HG03159 (cell line): ENCODE measurements around the gene RIPOR2.
"Not testable (repeated sequence)": the region's sequence is repeated elsewhere in the genome, so short reads cannot be mapped to it uniquely, and the experiment has no call there.

ENCODE experiments used
- ATAC-seq: cut with Tn5 transposase; IDR thresholded peaks from one replicate; pipeline ENCODE4 v1.9.1; 2021; ENCODE audit warnings: mild to moderate bottlenecking, moderate library complexity; ENCODE audit not compliant: unreplicated experiment

RIPOR2 gene

GRCh38 chr6:24880451-24880850 lies 55.3 kb downstream of the RIPOR2 start:
- no peak for ATAC-seq

DNA sequence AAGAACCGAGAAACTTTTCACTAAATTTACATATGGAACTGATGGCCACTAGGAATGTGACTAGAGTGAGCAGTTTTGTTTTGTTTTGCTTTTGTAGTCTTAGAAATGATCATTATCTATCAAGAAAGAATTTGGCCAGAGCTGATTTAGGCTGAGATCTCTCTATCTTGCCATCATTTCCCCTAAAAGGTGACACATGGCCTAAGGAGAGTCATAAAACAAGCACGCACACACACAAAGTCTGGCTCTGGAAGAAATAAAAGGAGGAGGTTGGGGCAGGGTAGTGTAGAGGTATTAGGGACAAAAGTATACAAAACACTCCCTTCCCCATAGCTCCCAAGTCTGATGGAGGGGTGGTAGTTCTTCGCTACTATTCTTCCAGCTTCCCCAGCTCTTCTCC lies 56.4 kb downstream of the RIPOR2 start:
- ATAC-seq: no peak

GRCh38 chr6:24877747-24878146 lies 58.0 kb downstream of the RIPOR2 start:
- ATAC-seq: not testable (repeated sequence)

GRCh38 chr6:24876499-24877465 lies 59.0 kb downstream of the RIPOR2 start:
- no peak for ATAC-seq

DNA sequence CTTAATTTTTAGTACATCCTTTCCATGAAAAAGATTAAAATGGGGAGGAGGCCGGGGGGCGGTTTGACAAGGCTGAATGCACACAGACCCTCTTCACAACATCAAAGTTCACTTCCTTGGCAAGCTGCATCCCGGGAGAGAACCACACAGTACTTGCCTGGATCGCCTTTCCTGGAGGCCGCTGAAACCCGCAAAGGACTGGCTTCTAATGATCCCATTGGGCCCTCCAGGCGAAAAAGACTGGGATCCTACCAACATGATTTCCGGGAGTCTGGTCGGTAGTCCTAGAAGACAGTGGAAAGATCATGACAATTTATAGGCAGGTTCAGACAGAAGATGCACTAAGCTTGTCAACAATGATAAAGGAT lies 60.2 kb downstream of the RIPOR2 start:
- ATAC-seq: no peak

DNA sequence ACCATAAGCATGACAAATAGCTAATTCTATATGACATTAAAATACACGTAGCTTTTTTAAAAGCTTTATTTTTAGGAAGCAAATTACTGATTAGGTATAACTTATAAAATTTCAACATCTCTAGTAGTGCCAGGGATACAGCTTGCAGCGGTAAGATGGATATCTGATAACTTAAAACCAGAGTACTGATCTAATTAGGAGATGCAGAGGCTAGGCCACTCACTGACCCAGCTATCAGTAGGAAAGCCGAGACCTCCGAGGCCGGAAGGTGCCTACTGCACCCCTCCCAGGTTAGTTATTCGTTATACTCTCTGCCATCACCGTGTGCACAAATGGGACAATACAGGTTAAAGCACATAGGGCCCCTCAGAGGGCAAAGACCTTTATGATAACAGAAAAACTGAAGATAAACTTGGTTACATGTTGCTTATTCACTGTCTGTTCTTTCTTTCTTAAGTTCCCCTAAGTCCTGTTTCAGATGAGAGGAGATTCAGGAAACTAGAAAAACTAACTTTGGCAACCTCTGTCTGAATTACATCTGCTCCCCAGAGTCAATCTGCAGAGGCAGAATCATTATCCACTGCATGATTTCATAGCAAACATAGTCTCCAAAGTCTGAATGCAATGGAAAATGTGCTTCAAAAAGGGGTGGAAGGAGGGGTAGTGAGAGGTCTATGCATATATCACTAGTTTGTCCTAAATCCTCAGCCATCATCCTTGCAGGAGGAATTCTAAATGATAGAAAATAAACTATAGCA lies 60.8 kb downstream of the RIPOR2 start:
- no peak for ATAC-seq

- ATAC-seq: no peak
Measured at GRCh38 chr6:24874128-24874527, 61.6 kb downstream of the RIPOR2 start.

DNA sequence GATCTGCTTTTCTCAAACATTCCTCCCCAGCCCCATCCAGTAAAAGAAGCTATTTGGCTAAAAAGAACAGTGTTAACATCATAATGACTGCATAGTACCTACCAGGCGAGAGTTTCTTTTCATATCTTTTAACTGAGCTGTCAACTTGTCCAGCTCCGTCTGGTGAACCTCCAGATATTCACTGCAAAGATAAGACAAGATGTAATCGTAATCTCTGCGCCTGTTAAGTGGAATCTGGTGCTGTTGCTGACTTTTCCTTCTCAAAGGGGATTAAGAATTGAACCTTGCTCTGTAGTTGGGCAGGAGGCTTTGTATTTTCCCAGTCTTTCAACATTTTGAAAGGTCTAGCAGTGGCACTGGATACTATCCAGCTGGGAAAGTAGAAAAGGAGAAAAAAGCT lies 63.0 kb downstream of the RIPOR2 start:
- ATAC-seq: no peak

GRCh38 chr6:24868765-24869164 lies 67.0 kb downstream of the RIPOR2 start:
- no peak for ATAC-seq

DNA sequence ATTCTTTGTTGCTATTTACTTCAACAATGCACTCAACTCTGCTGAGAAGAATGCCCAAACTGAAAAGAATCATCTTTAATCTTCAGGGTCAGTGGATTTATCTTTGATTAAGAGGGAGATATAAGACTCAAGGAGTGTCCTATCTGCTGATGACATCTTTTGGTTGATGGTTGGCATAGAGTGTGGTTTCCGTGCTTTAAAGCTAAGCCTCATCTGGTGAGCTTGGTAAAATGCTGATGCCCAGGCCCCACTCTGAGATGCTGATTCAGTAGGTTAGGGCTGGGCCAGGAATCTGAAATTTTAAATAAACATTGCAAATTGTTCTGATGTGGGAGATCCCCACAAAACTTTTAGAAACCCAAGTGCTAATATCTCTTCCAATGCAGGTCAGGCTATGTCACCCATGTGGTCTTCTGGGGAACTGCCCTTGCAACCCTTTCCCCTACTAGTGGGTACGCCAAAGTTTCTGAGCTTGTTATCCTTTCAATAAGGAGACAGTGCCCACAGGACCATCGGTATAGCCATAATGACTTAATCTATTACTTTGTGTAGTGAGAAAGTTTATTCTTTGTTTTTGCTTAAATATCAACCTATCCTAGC lies 68.6 kb downstream of the RIPOR2 start:
- no peak for ATAC-seq

GRCh38 chr6:24865161-24865560 lies 70.6 kb downstream of the RIPOR2 start:
- ATAC-seq: no peak

DNA sequence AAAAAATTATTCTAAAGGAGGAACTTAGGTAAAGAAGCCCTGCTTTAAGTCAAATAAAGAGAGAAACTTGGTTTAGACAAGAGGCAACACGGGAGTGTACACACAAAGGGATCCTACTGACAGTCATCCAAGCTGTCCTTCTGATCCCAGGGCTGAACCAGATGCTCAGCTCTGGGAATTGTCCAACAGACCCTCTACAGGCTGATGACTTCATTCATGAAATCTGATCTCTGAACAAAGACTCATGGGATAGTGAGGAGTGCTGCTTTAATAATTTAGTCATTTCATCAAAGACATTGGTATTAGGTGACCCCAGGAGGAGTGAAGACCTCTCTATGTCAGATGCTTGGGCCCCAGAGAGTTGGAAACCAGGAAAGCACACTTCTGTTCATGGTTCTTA lies 71.4 kb downstream of the RIPOR2 start:
- ATAC-seq: no peak

DNA sequence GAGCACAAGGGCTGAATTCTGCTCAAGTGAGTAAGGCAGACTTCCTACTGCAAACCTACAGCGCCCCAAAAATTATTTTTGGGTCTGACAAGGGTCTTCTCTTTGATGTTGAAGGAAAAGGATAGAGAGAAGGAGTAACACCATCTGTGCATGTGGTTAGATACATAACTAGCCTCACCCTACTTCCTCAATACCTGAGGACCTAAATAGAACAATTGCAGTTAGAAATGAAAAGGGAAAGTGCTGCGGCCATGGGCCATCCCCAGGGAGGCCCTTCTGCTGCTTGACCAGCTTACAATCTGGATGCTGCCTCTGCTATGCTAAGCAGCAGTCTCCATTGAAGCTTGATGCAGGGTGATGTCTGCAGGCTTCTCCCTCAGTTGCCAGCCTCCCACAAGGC lies 73.8 kb downstream of the RIPOR2 start:
- ATAC-seq: peak; percentile 63

- ATAC-seq: no peak
Measured at GRCh38 chr6:24859608-24860200, 76.1 kb downstream of the RIPOR2 start.

DNA sequence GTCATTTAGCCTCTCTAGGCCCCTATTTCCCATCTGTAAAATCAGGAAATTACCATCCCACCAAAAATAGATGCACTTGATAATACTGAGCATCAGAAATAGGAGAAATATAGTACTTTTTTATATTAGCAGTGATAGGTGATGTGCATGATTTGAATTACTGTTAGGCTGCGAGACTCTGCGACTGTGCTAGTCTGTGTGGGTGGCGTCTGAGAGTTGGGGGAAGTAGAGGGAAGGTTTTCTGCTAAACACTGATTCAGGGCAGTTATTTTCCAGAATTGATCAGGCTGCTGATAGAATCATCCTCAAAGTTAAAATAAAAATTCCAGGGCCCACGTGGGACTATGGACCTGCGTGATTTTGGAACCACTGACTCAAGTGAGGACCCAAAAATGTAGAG lies 76.6 kb downstream of the RIPOR2 start:
- no peak for ATAC-seq

DNA sequence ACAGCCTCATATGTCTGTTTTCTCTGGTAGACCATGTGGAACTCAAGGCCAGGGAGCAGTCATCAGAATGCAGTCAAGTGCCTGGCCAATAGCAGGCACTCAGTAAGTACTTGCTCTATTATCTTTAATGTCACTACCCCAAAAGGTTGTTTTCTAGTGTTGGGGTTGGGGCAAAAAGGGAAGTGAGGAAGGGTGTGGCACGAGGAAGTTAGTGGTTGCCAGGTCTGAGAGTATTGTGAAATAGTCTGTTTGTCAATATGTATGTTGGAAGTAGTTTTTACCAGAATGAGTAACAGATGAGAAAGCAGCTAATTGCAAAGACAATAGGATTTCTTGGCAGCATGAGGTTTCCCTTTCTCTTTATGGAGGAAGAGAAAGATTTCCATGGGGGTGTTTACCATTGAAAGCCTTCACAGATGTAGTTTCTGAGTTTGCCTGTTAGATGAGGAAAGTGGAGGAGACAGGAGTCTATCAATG lies 77.5 kb downstream of the RIPOR2 start:
- peak; percentile 67 for ATAC-seq

DNA sequence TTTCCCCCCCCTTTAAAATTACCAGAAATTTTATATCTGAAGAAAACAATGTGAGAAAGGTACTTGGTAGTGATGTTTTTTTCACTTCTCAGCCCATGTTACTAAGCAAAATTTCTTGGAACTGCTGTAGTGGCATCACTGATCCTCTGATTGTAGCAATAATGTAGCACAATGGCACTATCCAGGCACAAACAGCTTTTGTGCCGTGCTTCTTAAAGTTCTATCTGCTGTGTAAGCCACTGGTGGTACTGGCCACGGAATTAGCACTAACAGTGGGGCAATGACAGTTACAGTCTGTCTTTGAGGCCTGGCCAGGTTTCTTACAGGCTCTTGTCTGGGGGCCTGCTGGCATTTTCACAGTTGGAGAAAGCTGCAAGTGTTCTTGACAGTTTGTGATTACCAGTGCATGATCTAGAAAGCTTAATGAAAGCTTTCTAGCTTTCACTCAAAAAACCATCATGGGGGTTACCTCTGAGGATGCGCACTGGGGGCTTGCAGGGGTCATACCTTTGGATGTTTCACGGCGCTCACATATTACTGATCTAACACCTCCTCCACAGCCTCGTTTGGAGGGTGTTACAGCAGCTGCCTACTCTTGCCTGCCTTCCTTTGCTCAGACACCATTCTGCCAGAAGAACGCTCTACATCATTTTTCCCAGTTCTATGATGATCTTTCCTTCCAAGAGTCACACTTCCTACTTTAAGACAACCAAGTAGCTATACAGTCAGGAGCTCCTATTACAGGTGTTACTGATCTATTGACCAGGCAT lies 78.7 kb downstream of the RIPOR2 start:
- ATAC-seq: no peak

- ATAC-seq: no peak
Measured at GRCh38 chr6:24856246-24856599, 79.5 kb downstream of the RIPOR2 start.

DNA sequence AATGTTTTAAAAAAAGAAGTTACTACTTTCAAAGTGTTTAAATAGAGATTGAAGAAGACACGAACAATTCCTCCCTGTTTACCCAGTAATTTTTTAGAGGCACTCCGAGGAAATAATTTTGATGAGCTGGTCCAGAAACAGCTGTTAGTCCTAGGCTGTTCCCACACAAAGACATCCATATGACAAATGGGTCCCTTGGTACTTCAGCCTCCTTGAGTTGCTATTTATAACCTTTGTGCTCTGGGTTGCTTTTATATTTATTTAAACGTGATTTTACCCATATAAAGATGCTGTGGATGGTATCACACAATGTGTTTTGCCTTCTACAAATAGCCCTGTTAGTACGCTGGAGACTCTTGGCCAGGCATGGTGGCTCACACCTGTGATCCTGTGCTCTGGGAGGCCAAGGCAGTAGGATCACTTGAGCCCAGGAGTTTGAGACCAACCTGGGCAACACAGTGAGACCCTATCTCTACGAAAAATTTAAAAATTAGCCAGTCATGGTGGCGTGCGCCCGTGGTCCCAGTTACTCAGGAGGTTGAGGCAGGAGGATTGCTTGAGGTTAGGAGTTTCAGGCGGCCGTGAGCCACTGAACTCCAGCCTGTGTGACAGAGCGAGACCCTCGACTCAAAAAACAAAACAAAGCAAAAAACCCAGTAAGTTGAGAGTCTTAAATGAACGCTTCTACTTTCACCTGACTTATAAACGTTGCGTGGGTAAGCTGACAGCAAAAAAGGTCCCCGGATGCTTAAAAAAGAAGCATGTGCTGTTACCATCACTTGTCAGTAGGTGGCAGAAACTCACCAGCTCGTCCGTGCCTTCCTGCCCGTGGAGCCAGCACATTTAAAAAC lies 80.1 kb downstream of the RIPOR2 start:
- ATAC-seq: peak; percentile 39
